ELF-1 (cell line): ENCODE data around the gene SKIC8.

Experiments used
- DNase-seq: peaks from one replicate; pipeline ENCODE4 v3.0.0-alpha.2; 2016; ENCODE audit warnings: low read depth, low spot score

Gene SKIC8

DNA sequence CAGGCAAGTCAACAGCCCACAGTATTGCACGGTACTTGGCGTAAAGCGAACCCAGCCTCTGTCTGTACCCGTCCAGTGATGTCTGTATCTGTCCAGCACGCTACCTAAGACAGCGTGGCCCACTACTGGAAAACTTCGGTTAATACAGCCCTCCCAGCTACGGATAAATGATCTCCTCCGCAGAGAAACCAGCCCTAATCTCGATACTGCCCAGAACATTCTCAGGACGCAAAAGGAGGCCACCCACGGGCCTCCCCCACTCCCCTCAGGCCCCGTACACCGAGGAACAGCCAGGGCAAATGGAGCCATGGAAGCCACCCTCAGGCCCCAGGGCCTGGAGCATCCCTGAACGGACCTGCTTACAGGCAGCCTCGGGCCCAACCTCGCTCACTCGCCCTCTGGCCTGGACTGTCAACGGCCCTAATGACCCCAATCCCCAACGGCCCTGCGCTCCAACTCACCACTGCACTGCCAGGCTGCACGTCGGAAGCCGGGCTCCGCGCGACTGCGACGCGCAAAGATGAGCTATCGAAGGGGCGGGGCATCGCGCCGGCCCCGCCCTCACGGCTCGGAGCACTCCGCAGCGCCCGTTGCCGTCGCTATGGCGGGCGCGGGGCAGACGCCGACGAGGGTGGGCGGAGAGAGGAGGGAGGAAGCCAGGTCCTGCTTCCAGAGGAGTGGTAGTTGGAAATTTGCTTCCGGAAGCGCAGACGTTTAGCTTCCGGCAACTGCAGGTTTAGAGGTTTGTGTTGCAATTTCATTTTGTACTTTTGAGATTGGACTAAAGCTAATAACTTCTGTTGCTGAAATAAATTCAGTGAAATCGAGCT is at the start of gene SKIC8:
Gene SKIC8, minus strand, starts transcription at position 509 of the 830 bp plus-strand sequence. CDS start 3,923 bp downstream, outside the sequence.
- peak; percentile 98 for DNase-seq

DNA sequence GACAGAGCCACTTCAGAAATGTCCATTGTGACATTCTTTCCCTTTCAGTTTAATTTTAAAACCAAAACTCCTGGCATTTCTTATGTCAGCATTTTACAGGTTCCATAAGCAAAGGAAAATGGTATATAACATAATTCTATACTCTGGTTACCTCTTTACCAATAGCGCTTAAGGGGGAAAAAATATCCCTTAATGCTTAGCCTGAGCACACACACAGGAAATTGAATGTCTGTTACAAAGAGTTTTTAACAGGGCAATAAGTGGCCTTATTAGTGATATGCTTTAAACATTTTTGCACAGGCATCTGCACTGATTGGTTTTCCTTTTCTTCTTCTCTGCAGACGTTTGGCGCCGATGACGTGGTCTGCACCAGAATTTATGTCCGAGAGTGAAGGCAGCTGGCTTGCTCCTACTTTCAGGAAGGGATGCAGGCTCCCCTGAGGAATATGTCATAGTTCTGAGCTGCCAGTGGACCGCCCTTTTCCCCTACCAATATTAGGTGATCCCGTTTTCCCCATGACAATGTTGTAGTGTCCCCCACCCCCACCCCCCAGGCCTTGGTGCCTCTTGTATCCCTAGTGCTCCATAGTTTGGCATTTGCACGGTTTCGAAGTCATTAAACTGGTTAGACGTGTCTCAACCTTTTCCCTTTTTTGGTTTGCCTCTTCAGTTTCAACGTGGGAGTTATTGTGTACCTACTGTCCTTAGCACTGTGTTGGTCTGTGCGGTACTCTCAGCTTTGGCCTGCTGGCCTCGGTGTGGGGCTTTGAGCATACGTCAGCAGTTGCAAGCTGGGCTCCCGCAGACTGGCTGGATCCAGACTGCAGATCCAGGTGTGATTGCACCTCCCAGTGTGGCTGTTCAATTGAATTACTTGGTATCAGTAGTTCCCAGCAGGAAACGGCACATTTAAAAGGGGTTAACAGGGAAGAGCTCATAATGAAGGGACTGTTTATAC is 48.5 kb upstream of the SKIC8 start:
- peak; percentile 55 for DNase-seq

DNA sequence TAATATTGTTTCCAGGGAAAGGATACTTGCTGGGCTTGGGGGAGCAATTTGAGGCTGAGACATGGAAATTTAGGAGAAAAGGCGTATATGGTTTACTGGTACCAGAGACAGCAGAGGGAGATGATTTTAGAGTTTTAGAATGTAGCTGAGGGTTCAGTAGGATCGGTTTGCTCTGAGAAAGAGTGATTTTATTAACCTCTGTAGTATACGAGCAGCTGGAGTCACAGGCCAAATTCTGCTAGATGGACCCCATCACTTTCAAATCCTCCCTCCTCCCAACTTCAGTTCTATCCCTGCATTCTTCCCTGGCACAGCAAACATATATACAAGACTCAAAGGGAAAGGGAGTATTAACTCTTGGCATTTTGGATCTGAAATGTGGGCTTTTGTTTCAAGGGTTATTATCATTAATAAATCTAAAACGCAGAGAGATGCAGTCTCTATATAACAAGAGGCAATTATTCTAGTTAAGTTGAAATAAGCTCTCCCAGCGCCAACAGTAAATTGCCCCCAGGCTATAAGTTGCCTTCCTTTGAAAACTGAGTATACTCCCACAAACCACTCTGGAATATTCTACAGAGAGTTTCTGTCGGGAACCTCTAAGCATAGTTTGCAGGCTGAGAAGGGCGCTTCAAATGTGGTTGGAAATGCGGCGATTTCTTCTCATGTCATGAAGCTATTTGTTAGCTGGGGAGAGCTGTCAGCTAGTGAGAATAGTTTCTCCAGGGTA is 46.2 kb upstream of the SKIC8 start:
- DNase-seq, result no peak

DNA sequence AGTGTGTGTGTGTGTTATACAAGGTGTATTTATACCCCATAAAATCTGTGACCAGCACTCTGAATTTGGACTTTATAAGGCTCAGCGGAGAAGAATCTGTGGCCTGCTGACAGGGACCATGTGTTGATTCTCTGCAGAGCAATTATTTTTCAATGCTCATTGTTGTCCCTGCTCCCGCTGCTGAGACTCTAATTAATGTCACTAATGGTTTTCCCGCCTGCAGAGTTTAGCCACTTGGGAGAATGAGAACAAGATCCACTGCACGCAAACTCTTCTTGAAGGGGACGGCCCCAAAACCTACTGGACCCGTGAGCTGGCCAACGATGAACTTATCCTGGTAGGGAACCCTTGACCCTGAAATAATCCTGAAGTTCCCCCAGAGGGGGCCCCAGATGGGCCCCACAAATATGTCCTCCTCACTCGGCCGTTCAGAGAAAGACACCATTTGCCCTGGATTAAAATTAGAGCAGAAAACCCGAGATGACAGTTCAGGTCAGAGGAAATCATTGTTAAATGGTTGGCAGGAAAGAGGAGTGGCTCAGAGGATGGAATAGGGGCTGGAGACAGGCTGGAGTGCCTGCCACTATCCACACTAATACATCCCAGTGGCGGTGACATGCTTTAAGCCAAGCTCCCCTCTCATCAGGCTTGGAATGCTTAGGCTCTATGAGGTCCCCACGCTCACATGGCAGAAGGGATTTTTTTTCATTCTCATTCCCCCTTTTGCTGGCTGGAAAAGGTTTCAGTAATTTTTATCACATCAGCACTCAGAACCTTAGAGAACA is 44.1 kb upstream of the SKIC8 start:
- DNase-seq, result no peak

DNA sequence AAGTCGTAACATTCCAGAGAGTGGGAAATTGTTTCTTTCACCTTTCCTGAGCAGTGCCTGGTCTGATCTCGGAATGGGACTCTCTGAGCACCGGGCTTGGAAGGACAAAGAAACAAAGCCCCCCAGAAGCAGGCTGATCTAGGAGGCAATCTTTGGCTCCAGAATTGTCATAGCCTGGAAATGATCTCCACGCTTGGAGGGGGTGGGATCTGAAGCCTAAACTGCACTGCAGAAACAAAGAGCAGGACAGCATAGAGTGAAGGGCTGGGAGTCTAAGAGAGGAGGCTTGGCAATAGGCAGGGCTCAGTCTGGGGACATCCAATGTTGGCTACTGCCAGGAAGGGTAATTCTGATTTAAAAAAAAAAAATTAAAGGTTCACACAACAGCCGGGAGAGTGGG is 42.6 kb upstream of the SKIC8 start:
- no peak for DNase-seq

DNA sequence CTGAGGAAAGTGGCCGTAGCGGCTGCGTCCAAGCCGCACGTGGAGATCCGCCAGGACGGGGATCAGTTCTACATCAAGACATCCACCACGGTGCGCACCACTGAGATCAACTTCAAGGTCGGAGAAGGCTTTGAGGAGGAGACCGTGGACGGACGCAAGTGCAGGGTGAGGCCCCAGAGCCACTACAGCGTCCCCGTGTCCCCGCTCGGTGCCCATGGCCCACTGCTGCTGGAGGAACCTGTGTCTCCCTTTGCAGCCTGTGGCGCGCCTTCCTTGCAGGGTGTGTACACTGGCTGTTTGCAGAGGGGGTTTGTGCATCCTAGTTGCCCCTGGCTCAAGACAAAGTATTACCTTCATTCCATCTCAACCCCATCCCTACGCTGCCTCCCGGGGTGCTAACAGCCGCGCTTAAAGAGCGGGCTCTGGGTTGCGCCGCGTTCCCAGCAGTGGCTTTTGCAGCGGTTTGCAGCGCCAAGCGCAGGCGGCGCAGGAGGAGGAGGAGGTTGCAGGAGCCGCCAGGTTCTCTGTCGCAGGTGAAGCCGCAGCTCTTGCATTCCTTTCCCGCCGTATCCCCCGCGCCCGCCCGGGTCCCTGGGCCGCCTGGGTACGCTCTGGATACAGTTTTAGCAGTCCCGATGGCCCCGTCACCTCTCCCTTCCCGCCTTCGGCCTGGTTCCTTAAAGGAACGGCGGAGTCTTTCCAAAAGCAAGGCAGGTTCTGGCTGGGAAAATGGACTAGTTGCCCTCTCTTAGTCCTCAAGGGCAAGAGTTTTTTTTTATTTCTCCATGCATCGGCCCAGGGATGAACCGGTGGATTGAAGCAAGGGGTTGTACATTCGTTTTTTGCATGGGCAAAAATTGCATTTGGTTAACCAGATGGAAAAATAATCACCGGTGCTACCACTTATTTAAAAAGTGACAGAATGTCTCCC is 41.9 kb upstream of the SKIC8 start:
- DNase-seq, result peak; percentile 76

DNA sequence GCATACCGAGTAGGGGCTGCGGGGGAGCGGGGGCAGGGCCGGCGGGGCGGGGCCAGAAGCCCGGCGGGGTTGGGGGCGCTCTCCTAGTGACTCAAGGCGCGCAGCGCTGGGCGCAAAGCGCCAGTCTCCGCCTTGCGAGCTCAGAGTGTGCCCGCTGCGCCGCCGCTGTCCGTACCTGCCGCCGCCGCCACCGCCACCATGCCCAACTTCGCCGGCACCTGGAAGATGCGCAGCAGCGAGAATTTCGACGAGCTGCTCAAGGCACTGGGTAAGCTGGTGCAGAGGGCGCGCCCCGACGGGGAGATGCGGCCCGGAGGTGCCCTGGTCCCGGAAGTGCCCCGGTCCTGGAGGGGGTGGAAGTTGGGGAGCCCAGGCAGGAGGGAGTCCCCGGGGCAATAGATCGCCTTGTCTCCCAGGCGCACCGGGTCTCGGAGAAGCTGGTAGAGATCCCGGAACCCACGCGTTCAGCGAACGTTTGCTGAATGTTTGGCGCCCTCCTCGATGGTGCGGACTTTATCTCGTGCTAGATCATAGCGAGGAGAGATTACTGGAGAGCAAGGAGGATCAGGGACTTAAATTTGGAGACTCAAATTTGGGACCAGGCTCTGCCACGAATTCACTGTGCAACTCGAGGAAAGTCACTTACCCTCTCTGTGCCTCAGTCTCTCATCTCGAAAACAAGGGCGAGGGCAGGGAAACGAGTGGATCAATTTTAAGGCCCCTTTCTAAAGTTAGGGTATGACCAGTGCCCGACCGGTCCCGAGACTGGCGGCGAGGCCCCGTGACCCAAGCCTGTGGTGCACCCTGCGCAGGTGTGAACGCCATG is 41.0 kb upstream of the SKIC8 start, which contains the start of gene CRABP1:
Gene CRABP1, plus strand, starts transcription at position 123 of the 826 bp plus-strand sequence. Its CDS starts 76 bp downstream, at position 199.
- no peak for DNase-seq

DNA sequence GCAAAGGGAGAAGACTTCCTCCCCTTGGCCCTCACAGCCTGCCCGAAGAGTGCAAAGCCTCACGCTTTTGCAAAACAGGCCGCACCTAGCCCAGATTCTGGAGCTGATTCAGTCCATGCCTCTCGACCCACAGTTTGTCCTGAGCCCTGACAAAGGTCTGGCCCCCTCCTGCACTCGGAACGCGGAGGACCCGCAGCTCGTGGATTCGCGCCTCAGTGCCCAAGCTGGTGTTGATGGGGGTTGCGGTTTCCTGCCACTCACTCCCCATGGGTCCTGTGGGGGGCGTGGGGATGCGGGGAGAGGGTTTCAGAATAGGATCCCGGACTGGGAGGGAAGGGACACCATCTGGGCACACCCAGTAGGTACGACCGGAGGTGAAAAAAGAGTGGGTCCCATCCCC is 40.1 kb upstream of the SKIC8 start:
- DNase-seq, result no peak

DNA sequence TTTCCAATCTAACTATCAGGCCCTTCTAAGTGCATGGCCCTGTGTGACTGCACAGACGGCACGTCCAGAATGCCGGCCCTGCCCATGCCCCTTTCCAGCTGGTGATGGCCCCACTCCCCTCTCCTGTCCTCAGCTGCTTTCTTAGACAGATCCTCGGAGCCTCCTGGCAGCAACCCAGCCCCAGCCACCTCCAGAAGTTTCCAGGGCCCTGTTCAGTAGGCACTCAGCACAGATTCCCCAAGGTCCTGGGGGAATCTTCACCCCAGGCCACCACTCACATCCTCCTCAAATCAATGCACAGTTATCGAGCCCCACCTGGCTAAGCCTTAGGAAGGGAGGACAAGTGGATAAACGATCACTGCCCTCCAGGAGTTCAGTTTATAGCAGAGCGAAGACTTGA is 39.4 kb upstream of the SKIC8 start:
- DNase-seq, result no peak

DNA sequence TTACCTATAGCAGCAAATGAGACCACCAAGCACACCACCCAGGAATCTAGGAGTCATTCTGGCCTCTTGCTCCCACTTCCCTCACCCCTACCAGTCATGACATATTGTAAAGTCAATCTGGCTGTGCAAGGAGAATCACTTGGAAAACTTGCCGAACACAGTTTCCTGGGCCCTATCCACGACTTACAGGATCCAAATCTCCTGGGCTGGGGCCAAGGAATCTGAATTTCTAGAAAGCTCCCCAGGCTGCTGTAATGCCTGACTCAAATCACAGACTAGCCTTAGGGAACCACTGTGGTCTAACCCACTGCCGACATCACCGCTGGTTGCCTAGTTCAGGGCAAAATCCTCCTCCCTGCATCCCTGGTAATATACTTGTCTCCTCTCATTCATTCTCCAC is 36.6 kb upstream of the SKIC8 start:
- no peak for DNase-seq

DNA sequence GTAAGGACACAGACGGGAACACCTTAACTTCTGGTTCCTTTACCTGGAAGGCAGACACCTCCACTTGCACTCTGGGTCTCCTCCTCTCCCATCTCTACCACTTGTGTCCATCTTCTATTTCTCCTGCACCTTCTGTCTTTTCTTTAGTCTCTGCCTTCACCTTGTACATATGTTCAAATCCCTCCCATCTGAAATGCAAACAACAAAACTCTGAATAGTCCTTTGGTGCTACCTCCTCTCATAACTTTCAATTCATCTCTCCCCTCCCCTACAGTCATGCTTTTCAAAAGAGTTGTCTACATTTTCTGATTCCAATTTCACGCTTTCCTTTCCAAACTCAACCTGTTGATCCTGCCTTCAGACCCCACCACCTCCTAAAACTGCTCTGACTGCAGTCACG is 35.4 kb upstream of the SKIC8 start:
- DNase-seq, result no peak

DNA sequence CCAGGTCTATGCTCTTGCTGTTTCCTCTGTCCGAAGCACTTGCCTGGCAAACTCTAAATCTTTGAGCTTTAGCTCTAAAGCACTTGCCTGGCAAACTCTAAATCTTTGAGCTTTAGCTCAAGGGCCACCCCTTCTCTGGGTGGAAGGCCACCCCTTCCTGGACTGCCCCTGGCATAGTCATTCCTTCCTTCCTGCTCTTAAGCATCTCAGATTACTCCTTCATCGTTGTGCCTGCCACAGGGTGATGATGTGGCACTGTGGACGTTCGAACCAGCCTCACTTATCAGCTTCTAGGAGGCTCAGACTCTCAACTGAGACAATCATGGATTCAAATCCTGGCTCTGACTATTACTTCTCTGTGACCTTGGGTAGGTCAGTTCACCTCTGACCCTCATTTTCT is 30.2 kb upstream of the SKIC8 start:
- no peak for DNase-seq

DNA sequence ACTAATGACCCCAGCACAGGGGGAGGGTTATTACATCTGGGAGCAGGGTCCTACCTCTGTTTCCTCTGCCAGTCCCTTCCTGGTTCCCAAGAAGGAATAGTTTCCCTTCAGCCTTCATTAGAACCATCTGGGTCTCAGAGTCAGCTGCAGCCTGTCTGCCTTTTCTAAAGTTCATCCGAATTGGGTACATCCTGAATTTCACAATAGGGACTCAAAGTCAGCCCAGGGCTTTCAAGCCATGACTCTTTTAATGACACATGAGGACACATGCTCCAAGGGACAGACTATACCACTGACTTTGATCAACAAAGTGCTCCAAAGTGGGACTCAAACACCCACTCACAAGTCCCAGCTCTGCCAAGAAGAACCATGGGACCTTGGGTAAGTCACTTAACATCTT is 28.1 kb upstream of the SKIC8 start:
- DNase-seq, result no peak

DNA sequence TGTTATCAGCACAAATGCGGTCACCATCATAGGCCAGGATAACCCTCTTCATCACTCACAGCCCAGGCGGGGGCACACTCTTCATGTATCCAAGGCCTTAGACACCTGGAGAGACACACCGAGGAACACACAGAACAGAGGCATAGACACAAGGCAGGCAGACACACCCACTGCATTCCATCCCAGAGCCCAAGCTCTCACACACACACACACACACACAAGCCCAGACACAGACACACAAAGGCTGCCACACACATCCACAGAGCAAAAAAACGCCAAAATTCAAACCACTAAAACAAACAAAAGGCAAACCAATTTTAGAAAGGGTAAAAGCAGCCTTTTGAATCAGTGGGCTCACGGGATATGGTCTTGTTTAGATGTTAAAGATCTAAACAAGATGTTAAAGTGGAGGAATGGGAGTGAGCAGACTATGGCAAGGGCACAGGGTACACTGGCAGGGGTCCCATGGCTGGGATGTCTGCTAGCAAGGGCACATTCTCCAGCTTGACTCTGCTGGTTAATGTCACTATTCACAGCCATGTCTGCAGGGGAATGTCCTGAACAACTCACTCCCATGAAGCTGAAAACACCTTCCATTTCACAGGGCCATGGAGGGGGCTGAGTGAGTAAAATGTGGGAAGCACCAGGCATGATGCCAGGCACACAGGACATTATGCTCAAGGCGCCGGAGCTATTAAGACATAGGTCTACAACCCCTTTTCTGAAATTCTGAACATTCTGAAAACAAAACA is 25.9 kb upstream of the SKIC8 start:
- DNase-seq, result peak; percentile 45

DNA sequence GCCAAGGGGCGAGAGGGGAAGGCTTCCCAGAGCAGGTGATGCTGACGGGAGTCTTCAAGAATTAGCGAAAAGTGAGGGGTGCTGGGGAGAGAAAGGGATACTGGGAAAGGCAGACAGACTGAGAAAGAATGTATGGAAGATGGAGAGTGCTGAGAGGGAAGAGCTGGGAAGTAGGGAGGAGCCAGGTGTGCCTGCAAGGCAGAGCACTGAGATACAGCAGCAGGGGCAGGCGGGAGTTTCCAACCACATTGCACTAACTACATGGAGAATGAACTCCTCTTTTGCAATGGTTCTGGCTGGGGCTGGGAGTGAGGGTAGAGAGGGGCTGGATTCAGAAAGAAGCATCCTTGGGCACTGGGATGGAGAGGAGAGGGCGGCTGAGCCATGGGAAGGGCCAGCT is 24.7 kb upstream of the SKIC8 start:
- no peak for DNase-seq

DNA sequence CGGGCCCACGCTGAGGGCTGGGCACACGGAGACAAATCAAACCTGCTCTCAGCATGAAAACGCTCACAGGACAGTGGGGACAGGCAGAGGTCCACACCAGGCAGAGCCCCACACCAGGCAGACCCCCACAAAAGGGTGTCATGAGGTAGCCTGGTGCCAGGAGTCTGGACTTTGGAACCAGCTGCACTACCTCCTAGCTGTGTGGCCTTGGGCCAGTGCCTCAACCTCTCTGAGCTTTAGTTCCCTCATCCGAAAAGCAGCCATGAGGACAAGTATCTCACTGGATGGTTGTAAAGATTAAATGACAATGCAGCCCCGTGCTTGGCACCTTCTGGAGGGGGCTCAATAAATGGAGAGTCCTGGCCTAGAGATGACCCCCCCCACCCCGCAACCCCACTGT is 24.3 kb upstream of the SKIC8 start:
- DNase-seq, result no peak

DNA sequence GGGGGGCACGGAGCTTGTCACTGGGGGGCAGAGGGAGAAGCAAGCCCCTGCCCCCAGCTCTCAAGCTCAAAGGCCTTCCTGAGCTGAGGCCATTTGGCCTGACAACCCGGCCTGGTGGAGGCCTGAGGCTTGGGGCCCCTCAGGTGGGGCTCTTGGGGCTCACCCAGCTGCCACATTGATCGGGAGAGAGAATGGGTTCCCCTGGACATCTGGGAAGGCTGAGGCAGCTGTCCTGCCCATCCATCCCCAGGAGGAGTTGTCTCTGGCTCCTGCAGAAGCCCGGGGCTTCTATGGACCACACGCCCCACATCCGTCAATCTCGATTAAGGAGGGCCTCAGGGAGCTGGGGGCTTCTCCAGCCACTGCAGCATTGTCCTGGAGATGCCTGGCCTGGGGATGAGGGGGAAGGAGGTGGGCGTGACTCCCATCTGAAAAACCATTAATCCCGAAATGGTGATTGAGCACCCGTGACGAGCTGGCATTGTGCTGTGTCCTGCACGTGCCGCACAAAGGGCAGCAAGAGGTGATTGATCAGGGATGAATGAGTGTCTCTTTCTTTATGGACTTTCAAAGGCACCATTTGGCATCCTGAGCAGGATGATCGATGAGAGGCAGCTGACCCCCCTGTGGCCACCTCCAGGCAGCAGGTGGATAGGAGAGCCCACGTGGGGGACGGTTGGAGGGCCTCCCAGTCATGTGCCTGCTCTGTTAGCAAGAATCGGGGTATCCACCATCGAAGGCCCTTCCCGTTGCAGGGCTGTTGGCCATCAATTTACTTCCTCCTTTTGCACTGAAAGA is 23.5 kb upstream of the SKIC8 start:
- DNase-seq, result peak; percentile 94
